MCF 10A (cell line): ENCODE results near the gene NENF. TPM values are rescaled to one million over a fixed set of nuclear protein-coding genes. Genes with fewer than 3 reads are reported as not detected.

ENCODE experiments used
- BruUV-seq: library from RNA; stranded (reverse); fragments of 400-500 nt; replicated peaks from 2 replicates; lab custom pipeline; 2021; lab: Mats Ljungman, UMichigan
- CTCF ChIA-PET: fragments of 300-600 bp; sonication (Branson Sonifier 250); formaldehyde crosslinking; extraction: SDS; loops from one replicate; lab custom pipeline; 2021; ENCODE audit warnings: antibody characterized with exemption, inconsistent platforms; lab: Yijun Ruan, JAX
- POLR2A ChIA-PET: fragments of 300-600, 350-650 bp; sonication (Branson Sonifier 250); formaldehyde crosslinking; extraction: SDS; loops from one replicate; lab custom pipeline; 2020; ENCODE audit warnings: antibody characterized with exemption, inconsistent platforms; lab: Yijun Ruan, JAX
- DNase-seq: peaks from one replicate; pipeline ENCODE4 v3.0.0-alpha.2; 2018; ENCODE audit not compliant: unreplicated experiment
- H3K27ac Mint-ChIP-seq: one replicate; pipeline ENCODE4 v1.8.0; 2022; ENCODE audit warnings: mild to moderate bottlenecking, low read depth, mixed read lengths; ENCODE audit not compliant: unreplicated experiment
- H3K27me3 Mint-ChIP-seq: one replicate; pipeline ENCODE4 v1.8.0; 2022; ENCODE audit warnings: mixed read lengths; ENCODE audit not compliant: insufficient read depth, unreplicated experiment
- H3K36me3 Mint-ChIP-seq: one replicate; pipeline ENCODE4 v1.8.0; 2022; ENCODE audit warnings: mild to moderate bottlenecking, moderate library complexity, mixed read lengths; ENCODE audit not compliant: insufficient read depth, unreplicated experiment
- H3K4me1 Mint-ChIP-seq: one replicate; pipeline ENCODE4 v1.8.0; 2022; ENCODE audit warnings: mixed read lengths; ENCODE audit not compliant: insufficient read depth, unreplicated experiment
- H3K4me3 Mint-ChIP-seq: one replicate; pipeline ENCODE4 v1.8.0; 2022; ENCODE audit warnings: mild to moderate bottlenecking, moderate library complexity, mixed read lengths; ENCODE audit not compliant: unreplicated experiment
- H3K9me3 Mint-ChIP-seq: one replicate; pipeline ENCODE4 v1.8.0; 2022; ENCODE audit warnings: mixed read lengths; ENCODE audit not compliant: unreplicated experiment
- CTCF ChIP-seq: fragments of 200-600 bp; IDR thresholded peaks from one replicate; pipeline ENCODE4 v1.8.0; 2022; ENCODE audit warnings: antibody characterized with exemption, mild to moderate bottlenecking; ENCODE audit not compliant: unreplicated experiment
- intact Hi-C: fragments of 100-400 bp; cut with micrococcal nuclease; formaldehyde crosslinking; loops from 2 replicates; pipeline ENCODE4 v1.14.1; 2022
- total RNA-seq: library from RNA; stranded (reverse); gene quantifications from 2 replicates; pipeline ENCODE4 v1.2.3, GENCODE V29; 2022

The NENF gene
- total RNA-seq, 1 experiment from 2014 or later = 110 TPM

GRCh38 chr1:212430416-212430815, 2.3 kb upstream of the NENF start:
- TF ChIP-seq CTCF = no peak
- ChIA-PET POLR2A (interaction anchor here (0.6 to 1.6 kb wide), 5 partner anchors 16 to 144 kb away, joined by 3 to 4 read pairs (median 3); no protein-coding TSS in a partner anchor), CTCF (interaction anchor here (0.6 to 8.1 kb wide), 14 partner anchors 9 to 735 kb away, joined by 3 to 88 read pairs (median 4); partner anchors contain the start of gene PACC1)
- no TSS peak for BruUV-seq
- intact Hi-C loops = no loop called here
- Mint-ChIP-seq H3K9me3 (no peaks in the 10 kb centered on the region), H3K36me3 (peaks cover 6% of the 10 kb centered on the region), H3K27ac (no peak overlapping the region), H3K27me3 (no peaks in the 10 kb centered on the region), H3K4me1 (peaks cover 28% of the 10 kb centered on the region), H3K4me3 (no peak overlapping the region)
- no peak for DNase-seq

GRCh38 chr1:212430955-212431394, 1.7 kb upstream of the NENF start:
- Mint-ChIP-seq H3K4me3 (no peak overlapping the region), H3K36me3 (peaks cover 6% of the 10 kb centered on the region), H3K27me3 (no peaks in the 10 kb centered on the region), H3K9me3 (no peaks in the 10 kb centered on the region), H3K4me1 (peaks cover 33% of the 10 kb centered on the region), H3K27ac (no peak overlapping the region)
- ChIA-PET POLR2A (interaction anchor here (0.6 to 0.8 kb wide), 3 partner anchors 22 to 145 kb away, joined by 3 read pairs; no protein-coding TSS in a partner anchor), CTCF (interaction anchor here (0.6 to 8.1 kb wide), 10 partner anchors 9 to 429 kb away, joined by 3 to 88 read pairs (median 3); partner anchors contain the start of gene PACC1)
- BruUV-seq = no TSS peak
- intact Hi-C loops = no loop called here
- TF ChIP-seq CTCF = no peak
- DNase-seq = no peak

- CTCF ChIA-PET = interaction anchor here (0.7 to 8.1 kb wide), 8 partner anchors 9 to 439 kb away, joined by 3 to 88 read pairs (median 4); no protein-coding TSS in a partner anchor
- no peak for TF ChIP-seq CTCF
- Mint-ChIP-seq H3K9me3 (no peaks in the 10 kb centered on the region), H3K4me1 (peaks cover 35% of the 10 kb centered on the region), H3K4me3 (no peak overlapping the region), H3K27me3 (no peaks in the 10 kb centered on the region), H3K36me3 (peaks cover 6% of the 10 kb centered on the region), H3K27ac (peak overlapping the region; percentile 81)
- BruUV-seq = no TSS peak
- DNase-seq = no peak
- POLR2A ChIA-PET = interaction anchor here (0.5 to 2.5 kb wide), 16 partner anchors 7 to 448 kb away, joined by 3 to 15 read pairs (median 4); partner anchors contain the start of genes ATF3, DTL, INTS7 and NSL1
- intact Hi-C loops = no loop called here
Measured at GRCh38 chr1:212431644-212432043, 1.1 kb upstream of the NENF start.

GRCh38 chr1:212432272-212432660, 454 bp upstream of the NENF start:
- H3K4me3 Mint-ChIP-seq = peak overlapping the region; percentile 78
- no peak for TF ChIP-seq CTCF
- peak overlapping the region; percentile 81 for H3K27ac Mint-ChIP-seq
- DNase-seq = no peak
- H3K4me1 Mint-ChIP-seq = peaks cover 38% of the 10 kb centered on the region
- ChIA-PET CTCF (interaction anchor here (0.7 to 2.6 kb wide), 9 partner anchors 9 to 439 kb away, joined by 3 to 20 read pairs (median 3); no protein-coding TSS in a partner anchor), POLR2A (interaction anchor here (0.5 to 2.5 kb wide), 25 partner anchors 8 to 449 kb away, joined by 3 to 15 read pairs (median 4); partner anchors contain the start of genes ATF3, DTL, INTS7 and NSL1)
- peaks cover 6% of the 10 kb centered on the region for H3K36me3 Mint-ChIP-seq
- intact Hi-C loops = no loop called here
- TSS peak; percentile 98 for BruUV-seq
- H3K9me3 Mint-ChIP-seq = no peaks in the 10 kb centered on the region
- no peaks in the 10 kb centered on the region for H3K27me3 Mint-ChIP-seq
